HFFc6 (cell line): ENCODE data around the gene LDB3. TPM values are rescaled to one million over a fixed set of nuclear protein-coding genes. Genes with fewer than 3 reads are reported as not detected.

ENCODE experiments used
- DNase-seq: peaks from one replicate; pipeline ENCODE4 v3.0.0-alpha.2; 2018
- H3K27ac Mint-ChIP-seq: 2 replicates; pipeline ENCODE4 v1.8.0; 2020; ENCODE audit warnings: mild to moderate bottlenecking, mixed read lengths
- H3K27me3 Mint-ChIP-seq: 2 replicates; pipeline ENCODE4 v1.8.0; 2021; ENCODE audit warnings: mild to moderate bottlenecking, moderate library complexity, mixed read lengths; ENCODE audit not compliant: insufficient read depth
- H3K36me3 Mint-ChIP-seq: 2 replicates; pipeline ENCODE4 v1.8.0; 2021; ENCODE audit warnings: low read depth, mixed read lengths
- H3K4me1 Mint-ChIP-seq: 2 replicates; pipeline ENCODE4 v1.8.0; 2020; ENCODE audit warnings: low read depth, mixed read lengths
- H3K4me3 Mint-ChIP-seq: 2 replicates; pipeline ENCODE4 v1.8.0; 2020; ENCODE audit warnings: mild to moderate bottlenecking, moderate library complexity, mixed read lengths
- H3K9me3 Mint-ChIP-seq: 2 replicates; pipeline ENCODE4 v1.8.0; 2020; ENCODE audit warnings: mild to moderate bottlenecking, mixed read lengths
- CTCF ChIP-seq: fragments of 200-600 bp; sonication (generic); IDR thresholded peaks from 2 replicates; pipeline ENCODE4 v1.5.0; 2021; ENCODE audit warnings: antibody characterized with exemption, mild to moderate bottlenecking
- total RNA-seq, 6 experiments: library from RNA; stranded (reverse); fragmentation: NEBNext Ultra II Directional; extraction: Animal tissue kit (Norgen Biotek cat#: 25700); gene quantifications; 2 replicates in 1 of 6; 3 replicates in 5 of 6; pipeline ENCODE4 v1.2.3, GENCODE V29; 2021

LDB3 gene
- total RNA-seq, 6 experiments from 2014 or later = 0.55 to 1.3 (median 0.66) TPM

DNA sequence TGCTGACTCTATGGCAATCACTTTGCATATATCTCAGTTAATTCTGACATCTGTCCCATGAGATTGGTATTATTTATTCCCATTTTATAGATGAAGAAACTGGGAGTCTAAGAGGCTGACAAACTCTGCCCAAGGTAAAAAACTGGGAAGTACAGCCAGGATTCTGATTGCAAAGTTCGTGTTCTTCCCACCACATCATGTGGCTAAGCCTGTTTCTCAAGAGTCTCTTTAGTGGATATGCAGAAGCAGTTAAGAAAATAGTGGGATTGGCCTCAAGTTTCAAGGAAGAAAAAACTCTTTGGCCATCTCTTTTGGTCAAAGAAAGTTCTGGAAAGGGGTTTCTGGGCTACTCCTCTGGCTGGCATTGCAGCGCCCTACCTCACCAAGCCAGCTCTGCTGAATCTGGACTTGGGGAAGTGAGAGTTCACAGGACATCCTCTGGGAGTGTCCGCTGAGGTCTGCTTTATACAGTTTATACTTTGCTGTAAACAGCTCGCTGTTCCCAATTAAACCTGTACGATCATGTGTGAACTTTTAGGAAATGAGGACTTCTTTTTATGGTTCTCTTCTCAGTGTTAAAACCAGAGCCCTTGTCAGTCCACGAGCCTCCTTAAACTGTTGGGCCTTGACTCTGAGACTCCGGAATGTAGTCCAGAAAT lies 75.9 kb downstream of the LDB3 start:
- Mint-ChIP-seq H3K4me1 (peaks cover 9% of the 10 kb centered on the region), H3K27ac (no peak overlapping the region), H3K27me3 (peaks cover 2% of the 10 kb centered on the region; the same call in 1 of the 2 replicates), H3K9me3 (no peaks in the 10 kb centered on the region), H3K36me3 (no peaks in the 10 kb centered on the region), H3K4me3 (no peak overlapping the region)
- TF ChIP-seq CTCF = no peak
- DNase-seq = no peak

DNA sequence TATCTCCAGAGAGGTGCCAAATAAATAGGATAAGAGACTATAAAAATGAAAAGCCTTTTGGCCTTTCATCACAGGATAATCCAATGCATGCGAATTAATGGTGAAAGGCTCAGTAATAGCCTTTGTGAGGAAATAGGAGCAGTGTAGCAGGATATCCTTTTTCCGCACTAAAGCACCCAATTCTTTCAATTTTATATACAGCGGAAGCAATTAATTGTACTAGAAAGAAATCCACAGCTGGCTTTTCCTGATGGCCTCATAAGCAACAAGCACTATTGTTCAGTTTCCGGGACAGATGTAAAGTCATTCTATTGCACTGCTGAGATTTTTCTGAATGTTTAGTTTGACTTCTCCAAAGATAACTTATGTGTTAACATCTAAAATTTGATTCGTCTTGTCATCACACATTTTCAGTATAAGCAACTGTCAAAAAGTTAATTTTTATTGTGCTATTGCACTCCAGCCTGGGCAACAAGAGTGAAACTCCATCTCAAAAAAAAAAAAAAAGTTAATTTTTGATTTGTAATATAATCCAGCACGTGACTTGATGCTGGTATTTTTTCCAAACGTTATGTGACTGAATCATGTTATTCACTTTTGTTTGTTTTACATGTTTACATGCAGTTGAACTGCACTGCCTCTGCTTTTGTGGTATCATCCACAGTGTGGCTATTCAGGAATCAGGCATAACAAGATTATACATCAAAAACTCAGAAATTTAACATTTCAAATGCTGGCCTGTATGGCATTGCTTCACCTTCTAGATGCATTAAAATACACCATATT lies 79.7 kb downstream of the LDB3 start:
- H3K27me3 Mint-ChIP-seq = peaks cover 2% of the 10 kb centered on the region; the same call in 1 of the 2 replicates
- no peaks in the 10 kb centered on the region for H3K9me3 Mint-ChIP-seq
- peaks cover 17% of the 10 kb centered on the region for H3K4me1 Mint-ChIP-seq
- no peak overlapping the region; the same call in 1 of the 2 replicates for H3K4me3 Mint-ChIP-seq
- DNase-seq = peak; percentile 36
- H3K27ac Mint-ChIP-seq = no peak overlapping the region; the same call in 1 of the 2 replicates
- no peak for TF ChIP-seq CTCF
- peaks cover 9% of the 10 kb centered on the region for H3K36me3 Mint-ChIP-seq

DNA sequence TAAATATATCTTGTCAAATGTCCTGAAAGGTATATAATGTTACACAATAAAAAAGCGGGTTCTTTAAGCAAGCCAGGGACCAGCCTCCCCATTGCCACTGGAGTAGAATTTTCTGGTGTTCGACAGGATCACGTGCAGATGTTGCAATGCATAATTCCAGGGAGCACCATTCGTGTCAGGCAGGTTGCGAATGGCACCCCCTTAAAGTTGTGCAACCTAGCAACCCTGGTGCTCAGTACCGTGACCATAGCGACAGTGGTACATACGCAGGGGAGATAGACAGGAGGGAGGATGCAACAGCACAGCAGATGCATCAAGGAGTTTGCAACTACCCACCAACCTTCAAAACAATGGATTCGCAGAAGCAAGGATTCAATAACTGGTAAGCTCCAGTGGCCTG lies 81.5 kb downstream of the LDB3 start:
- peaks cover 18% of the 10 kb centered on the region for H3K36me3 Mint-ChIP-seq
- H3K27me3 Mint-ChIP-seq = peaks cover 2% of the 10 kb centered on the region; the same call in 1 of the 2 replicates
- peaks cover 34% of the 10 kb centered on the region for H3K4me1 Mint-ChIP-seq
- no peak overlapping the region for H3K4me3 Mint-ChIP-seq
- H3K27ac Mint-ChIP-seq = no peak overlapping the region
- H3K9me3 Mint-ChIP-seq = no peaks in the 10 kb centered on the region
- no peak for DNase-seq
- no peak for TF ChIP-seq CTCF

DNA sequence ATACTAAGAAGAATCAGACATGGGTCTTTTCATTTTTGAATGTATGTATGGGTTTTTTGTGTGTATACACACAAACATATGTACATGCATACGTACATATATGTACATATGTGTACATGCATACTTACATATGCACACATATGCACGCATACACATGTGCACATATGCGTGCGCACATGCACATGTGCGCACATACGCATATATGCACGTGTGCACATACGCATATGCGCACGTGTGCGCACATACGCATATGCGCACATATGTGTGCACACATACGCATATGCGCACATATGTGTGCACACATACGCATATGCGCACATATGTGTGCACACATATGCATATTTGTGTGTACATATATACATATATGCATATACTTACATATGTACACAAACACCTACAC lies 83.2 kb downstream of the LDB3 start:
- peaks cover 41% of the 10 kb centered on the region for H3K4me1 Mint-ChIP-seq
- no peak for DNase-seq
- no peak for TF ChIP-seq CTCF

DNA sequence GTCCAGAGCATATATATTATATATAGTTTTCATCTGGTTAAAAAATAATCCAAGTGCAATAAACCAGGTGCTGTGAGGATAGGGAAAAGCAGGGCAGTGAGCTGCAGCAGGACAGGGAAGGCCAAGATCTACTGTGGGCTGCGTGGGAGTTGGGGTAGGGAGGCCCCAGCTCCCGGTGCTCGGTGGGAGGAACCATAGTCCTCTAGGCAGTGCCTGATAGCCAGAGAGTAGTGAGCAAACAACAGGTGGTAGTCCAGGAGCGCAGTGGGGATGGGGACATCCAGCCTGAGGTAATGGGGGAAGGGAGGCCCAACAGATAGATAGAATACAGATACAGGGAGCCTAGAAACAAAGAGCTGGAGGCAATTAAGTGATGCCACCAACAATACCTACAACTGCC lies 84.0 kb downstream of the LDB3 start:
- Mint-ChIP-seq H3K36me3 (peaks cover 18% of the 10 kb centered on the region), H3K4me1 (peaks cover 41% of the 10 kb centered on the region), H3K4me3 (no peak overlapping the region), H3K9me3 (no peaks in the 10 kb centered on the region), H3K27me3 (peaks cover 2% of the 10 kb centered on the region; the same call in 1 of the 2 replicates), H3K27ac (no peak overlapping the region)
- no peak for DNase-seq
- no peak for TF ChIP-seq CTCF

More for the DNA sequence above, 83.2 kb downstream of the LDB3 start:
- peaks cover 18% of the 10 kb centered on the region for H3K36me3 Mint-ChIP-seq
- no peaks in the 10 kb centered on the region for H3K9me3 Mint-ChIP-seq
- H3K27me3 Mint-ChIP-seq = peaks cover 2% of the 10 kb centered on the region; the same call in 1 of the 2 replicates
- no peak overlapping the region for H3K27ac Mint-ChIP-seq
- H3K4me3 Mint-ChIP-seq = no peak overlapping the region
